Measurements from ENCODE around the gene ENO2.

- TF ChIP-seq, protein P1, sequence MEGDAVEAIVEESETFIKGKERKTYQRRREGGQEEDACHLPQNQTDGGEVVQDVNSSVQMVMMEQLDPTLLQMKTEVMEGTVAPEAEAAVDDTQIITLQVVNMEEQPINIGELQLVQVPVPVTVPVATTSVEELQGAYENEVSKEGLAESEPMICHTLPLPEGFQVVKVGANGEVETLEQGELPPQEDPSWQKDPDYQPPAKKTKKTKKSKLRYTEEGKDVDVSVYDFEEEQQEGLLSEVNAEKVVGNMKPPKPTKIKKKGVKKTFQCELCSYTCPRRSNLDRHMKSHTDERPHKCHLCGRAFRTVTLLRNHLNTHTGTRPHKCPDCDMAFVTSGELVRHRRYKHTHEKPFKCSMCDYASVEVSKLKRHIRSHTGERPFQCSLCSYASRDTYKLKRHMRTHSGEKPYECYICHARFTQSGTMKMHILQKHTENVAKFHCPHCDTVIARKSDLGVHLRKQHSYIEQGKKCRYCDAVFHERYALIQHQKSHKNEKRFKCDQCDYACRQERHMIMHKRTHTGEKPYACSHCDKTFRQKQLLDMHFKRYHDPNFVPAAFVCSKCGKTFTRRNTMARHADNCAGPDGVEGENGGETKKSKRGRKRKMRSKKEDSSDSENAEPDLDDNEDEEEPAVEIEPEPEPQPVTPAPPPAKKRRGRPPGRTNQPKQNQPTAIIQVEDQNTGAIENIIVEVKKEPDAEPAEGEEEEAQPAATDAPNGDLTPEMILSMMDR (conservative IDR thresholded peaks at IDR 0.05 in 1 of 2, IDR thresholded peaks at IDR 0.05 in 1 of 2; ENCODE audit: extremely low read depth in 1 of 2, insufficient read depth in 1 of 2, low read depth in 1 of 2, low read length in 2 of 2), result no peak
- TF ChIP-seq EZH2 (IDR thresholded peaks at IDR 0.05; ENCODE audit: borderline replicate concordance, low read length), result no peak
Observed at GRCh38 chr12:6943722-6944380, 29.5 kb downstream of the ENO2 start, which contains the start of the genes C12orf57 and RNU7-1.

Measured in mammary epithelial cell (primary cell).